GM18907 (cell line): ENCODE data around the gene DNAH3.
"Not testable (repeated sequence)": the region's sequence is repeated elsewhere in the genome, so short reads cannot be mapped to it uniquely, and the experiment has no call there.

Experiments used
- ATAC-seq: cut with Tn5 transposase; IDR thresholded peaks from one replicate; pipeline ENCODE4 v1.9.1; 2021; ENCODE audit warnings: mild to moderate bottlenecking, moderate library complexity; ENCODE audit not compliant: unreplicated experiment

The DNAH3 gene

DNA sequence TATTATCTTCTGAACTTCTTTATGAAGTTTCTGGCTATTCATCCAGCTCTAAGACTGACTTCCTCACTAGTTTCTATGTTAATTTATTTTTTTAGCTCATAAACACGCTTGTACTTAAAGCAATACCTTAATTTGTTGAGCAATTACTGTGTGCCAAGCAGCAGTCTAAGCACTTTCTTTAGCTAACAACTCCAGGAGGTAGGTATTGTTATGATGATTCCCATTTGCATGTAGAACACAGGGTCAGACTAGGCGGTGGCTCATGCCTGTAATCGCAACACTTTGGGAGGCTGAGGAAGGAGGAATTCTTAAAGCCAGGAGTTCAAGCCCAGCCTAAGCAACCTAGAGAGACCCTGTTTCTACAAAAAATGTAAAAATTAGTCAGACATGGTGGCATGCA lies 19.8 kb downstream of the DNAH3 start:
- ATAC-seq = no peak

GRCh38 chr16:21128991-21129390 lies 21.7 kb downstream of the DNAH3 start:
- ATAC-seq = no peak

GRCh38 chr16:21126518-21126917 lies 24.1 kb downstream of the DNAH3 start:
- no peak for ATAC-seq

DNA sequence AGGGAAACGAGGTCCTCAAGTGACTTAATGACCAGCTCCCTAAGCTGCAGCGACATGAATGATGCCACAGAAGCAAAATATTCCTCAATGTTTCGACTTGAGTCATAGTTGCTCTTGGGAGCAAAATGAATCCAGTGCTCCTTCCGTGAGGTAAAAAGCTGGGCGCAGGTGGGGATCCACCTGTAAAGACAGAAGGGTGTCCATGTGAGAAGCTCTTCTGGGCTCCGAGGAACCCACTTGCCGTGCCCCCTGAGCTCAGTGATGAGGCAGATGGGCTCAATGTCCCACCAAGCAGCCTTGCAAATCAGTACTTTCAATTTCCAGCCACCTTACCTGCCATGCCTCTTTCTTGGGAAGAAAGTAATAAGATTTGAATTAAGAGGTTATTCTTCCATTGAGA lies 25.5 kb downstream of the DNAH3 start:
- no peak for ATAC-seq

DNA sequence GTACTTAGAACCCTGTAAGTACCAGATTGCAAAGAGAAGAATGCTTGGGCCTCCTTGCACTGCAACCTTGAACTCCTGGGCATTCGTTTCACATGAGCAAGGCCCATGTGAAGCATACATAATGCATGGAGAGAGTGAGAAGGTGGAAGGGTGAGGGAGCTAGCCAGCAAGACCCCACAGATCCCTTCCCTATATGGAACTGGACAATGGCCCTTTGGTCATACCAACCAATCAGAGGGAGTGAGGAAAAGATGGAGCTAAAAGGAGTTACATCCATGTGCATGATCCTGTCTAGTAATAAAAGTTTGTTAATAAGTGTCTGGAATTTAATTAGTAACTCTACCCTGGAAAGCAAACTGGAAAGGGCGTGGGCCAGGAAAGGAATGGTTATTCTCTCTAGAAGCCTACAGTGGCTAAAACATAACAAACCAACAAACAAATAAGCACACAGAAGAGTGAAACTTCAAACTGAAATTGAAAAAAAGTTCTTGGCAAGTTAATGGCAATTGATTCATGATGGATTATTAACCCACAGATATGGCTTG lies 29.6 kb downstream of the DNAH3 start:
- ATAC-seq = no peak

GRCh38 chr16:21117567-21117966 lies 33.1 kb downstream of the DNAH3 start:
- ATAC-seq = no peak

DNA sequence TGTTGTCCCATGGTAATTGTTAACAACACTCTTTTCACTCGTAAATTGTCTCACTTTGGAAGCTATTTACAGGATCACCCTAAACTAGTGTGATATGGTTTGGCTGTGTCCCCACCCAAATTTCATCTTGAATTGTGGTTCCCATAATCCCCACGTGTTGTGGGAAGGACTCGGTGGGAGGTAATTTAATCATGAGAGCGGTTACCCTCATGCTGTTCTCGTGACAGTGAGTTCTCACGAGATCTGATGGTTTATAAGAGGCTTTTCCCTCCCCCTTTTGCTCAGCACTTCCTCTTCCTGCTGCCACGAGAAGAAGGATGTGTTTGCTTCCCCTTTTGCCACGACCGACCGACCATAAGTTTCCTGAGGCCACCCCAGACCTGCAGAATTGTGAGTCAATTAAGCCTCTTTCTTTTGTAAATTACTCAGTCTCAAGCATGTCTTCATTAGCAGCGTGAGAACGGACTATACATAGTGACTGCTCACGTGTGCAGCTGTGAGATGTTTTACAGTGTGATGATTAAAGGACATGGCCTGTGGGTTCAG lies 34.4 kb downstream of the DNAH3 start:
- no peak for ATAC-seq

DNA sequence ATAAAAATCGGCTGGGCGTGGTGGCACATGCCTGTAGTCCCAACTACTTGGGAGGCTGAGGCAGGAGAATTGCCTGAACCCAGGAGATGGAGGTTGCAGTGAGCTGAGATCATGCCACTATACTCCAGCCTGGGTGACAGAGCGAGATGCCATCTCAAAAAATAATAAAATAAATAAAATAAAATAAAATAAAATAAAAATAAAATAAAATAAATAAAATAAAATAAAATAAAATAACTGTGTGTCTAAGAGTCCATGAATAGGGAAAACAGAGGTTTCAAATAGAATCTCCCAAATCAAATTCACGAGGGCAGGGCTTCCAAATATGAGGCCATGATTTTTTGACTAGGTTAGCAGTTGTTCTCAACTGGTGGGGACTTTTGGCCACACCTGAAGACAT lies 35.1 kb downstream of the DNAH3 start:
- ATAC-seq = not testable (repeated sequence)

DNA sequence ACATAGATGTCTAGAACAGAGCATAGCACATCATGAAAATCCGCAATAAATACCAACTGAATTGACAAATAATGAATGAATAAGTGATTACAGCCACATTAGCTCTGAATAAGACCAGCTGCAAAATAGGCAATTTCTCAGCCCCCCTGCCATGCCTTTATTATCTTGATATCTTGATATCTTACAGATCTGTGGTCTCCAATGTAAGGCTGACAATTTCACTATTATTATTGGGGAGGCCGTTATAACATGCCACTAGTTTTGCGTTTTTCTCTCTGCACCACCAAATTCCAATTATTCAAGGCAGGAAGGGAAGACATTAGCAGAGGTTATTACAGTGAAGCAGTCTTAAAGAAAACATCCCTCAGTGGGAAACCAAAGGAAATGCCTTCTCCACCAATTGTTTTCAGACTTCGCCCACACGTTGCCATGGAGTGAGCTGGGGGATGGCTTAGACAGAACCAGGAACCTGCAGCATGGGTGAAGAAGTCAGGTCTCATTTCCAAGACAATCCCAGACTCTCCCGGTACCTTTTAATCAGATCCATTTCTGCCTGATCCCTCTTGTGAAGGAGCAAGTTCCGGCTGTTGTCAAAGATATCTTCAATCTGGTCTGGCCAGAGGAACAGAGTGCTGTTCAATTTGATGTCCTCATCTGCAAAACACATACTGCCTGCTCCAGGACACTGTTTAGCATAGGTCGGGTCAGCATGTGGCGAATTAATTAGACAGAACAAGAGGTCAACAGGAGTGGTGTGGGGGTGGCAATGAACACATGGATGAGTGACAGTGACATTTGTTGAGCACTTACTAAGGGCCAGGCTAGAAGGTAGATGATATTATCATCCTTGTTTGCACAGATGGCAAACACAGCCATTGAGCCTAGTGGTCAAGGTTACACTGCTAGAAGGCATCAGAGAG lies 46.4 kb downstream of the DNAH3 start:
- ATAC-seq = no peak

GRCh38 chr16:21101631-21102420 lies 48.8 kb downstream of the DNAH3 start:
- ATAC-seq = no peak

DNA sequence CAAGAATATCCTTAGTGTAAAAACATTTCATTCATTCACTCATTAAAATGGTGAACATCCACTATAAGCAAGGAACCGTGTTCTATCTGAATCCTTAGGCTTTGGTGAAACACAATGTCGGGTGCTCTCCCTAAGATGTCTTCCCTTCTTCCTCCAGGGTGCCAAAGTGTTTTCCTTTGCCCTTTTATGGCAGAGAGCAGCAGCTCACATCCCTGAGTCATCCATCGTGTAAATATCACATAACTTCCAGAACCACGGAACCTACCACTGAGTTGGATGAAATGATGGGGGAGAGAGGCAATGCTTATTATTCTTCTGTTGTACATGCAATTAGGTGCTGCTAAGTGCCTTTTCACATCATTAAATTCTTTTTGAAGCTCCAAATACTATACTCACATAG lies 50.2 kb downstream of the DNAH3 start:
- no peak for ATAC-seq

- no peak for ATAC-seq
Measured at GRCh38 chr16:21097151-21097550, 53.5 kb downstream of the DNAH3 start.

DNA sequence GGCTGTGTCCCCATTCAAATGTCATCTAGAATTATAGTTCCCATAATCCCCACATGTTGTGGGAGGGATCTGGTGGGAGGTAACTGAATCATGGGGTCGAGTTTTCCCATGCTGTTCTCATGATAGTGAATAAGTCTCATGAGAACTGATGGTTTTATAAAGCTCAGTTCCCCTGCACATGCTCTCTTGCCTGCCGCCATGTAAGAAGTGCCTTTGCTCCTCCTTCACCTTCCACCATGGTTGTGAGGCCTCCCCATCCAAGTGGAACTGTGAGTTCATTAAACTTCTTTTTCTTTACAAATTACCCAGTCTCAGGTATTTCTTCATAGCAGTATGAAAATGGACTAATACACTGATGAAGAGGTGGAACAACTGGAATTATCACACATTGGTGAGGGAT lies 55.9 kb downstream of the DNAH3 start:
- not testable (repeated sequence) for ATAC-seq

DNA sequence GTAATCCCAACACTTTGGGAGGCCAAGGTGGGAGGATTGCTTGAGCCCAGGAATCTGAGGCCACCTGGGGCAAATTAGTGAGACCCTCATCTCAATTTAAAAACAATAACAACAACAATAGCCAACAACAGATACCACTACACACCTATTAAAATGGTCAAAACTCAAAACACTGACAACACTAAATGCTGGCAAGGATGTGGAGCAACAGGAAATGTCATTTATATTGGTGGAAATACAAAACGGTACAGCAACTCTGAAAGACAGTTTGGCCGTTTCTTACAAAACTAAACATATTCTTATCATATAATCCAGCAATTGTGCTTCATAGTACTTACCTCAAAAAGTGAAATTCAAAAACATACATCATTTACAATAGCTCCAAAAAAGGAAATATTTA lies 57.7 kb downstream of the DNAH3 start:
- no peak for ATAC-seq

DNA sequence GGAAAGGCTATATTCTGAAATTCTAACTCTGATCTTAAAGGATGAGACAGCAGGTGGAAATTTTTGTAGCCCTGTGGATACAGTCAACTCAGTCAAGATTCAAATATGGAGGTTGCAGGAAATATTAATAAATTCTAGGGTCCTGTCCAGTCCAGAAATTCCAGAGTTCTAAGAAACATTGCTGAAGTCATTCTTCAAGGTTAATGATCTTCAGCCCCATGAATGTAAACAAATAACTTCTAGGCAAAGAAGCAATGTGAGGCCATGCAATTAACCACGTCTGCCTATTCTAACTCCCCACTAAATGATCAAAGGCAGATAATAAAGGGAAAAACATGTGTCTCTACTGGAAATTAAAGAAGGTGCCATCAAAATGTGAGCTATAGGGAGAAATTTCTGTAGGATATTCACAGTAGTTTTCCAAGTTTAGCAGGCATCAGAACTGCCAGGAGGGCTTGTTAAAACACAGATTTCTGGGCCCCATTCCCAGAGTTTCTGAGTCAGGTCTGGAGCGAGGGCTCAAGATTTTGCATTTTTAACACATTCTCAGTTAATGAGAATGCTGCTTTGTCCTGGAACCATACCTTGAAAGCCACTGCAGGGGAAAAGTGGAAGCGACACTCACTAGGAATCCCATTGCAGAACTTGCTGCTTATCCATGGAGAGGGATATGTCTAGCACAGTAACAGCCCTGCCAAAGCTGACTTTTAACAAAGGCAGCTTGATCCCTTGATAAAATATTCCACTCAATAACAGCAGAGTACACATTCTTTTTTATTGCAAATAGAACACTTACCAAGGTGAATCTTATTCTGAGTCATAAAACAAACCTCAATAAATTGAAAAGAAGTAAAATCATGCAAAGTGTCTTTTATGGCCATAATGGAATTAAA lies 61.8 kb downstream of the DNAH3 start:
- ATAC-seq = no peak

- no peak for ATAC-seq
Measured at GRCh38 chr16:21088143-21088542, 62.5 kb downstream of the DNAH3 start.

DNA sequence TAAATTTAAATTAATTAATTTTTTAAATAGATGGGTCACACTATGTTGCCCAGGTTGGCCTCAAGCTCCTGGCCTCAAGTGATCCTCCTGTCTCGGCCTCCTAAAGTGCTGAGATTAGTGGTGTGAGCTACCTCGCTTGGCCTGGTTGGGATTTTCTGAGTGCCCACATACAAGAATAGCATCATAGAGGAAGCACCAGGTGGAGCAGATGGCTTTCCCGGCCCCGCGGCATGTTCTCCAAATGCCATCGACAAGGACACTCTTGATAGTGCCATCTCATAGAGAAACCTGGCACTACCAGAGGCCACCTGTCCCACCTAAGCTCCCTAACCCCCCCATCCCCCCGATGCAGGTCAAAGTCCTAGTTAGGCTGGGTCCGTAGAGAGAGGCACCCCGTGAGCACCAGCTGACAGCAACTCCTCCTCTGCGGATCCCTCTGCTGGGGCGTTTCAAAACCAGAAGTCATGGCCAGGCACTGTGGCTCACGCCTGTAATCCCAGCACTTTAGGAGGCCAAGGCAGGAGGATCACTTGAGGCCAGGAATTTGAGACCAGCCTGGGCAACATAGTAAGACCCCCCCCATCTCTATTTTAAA lies 65.9 kb downstream of the DNAH3 start:
- ATAC-seq = no peak

- ATAC-seq = peak; percentile 49
Measured at GRCh38 chr16:21083729-21084268, 66.8 kb downstream of the DNAH3 start.

GRCh38 chr16:21081329-21081728 lies 69.3 kb downstream of the DNAH3 start:
- no peak for ATAC-seq

- no peak for ATAC-seq
Measured at GRCh38 chr16:21078563-21078962, 72.1 kb downstream of the DNAH3 start.
